HG03097 (cell line): ENCODE results near the gene GNAO1.

ENCODE experiments used
- ATAC-seq: cut with Tn5 transposase; IDR thresholded peaks from one replicate; pipeline ENCODE4 v1.9.1; 2021; ENCODE audit not compliant: unreplicated experiment, low FRiP score

The GNAO1 gene

DNA sequence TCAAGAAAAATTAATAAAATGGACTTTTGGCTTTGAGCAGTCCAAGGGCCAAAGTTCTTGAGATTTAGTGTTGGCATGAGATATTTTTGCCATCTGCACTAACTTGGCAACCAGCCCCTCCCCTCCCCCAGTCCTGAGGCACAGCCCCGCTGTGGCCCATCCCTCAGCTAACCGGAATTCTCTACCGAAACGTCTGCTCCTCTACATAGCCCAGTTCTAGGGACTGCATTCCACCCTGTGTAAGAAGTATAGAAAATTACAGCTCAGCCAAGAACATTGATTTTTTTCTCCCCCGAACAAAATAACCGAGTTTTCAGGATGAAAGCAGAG, 136.6 kb downstream of the GNAO1 start:
- ATAC-seq: no peak

DNA sequence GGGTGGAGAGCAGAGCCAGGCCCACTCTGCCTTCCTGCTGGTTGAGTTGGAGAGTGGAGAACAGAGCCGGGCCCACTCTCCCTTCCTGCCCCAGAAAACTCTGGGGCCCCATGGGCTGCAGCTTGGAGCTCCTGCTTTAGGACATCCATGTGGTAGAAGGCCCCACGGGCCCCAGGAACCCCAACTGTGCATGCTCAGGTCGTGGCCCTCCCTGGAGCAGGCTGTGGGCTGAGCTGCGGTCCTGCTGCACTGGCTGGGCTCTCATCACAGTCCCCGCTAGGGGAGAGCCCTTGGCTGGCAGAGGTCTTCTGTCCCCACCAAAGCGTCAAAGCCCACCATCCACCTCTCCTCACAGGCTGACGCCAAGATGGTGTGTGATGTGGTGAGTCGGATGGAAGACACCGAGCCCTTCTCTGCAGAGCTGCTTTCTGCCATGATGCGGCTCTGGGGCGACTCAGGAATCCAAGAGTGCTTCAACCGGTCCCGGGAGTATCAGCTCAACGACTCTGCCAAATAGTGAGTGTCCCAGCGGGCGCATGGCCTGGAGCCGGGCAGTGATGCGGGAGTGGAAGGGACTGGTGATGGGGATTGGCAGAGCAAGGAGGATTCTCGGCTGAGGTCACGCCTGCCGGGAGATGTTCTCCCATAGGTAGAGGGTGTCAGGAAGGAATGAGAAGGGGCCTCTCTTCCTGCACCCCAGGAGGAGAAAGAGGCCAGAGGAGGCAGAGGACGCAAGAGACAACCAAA, 137.2 kb downstream of the GNAO1 start:
- ATAC-seq: no peak

DNA sequence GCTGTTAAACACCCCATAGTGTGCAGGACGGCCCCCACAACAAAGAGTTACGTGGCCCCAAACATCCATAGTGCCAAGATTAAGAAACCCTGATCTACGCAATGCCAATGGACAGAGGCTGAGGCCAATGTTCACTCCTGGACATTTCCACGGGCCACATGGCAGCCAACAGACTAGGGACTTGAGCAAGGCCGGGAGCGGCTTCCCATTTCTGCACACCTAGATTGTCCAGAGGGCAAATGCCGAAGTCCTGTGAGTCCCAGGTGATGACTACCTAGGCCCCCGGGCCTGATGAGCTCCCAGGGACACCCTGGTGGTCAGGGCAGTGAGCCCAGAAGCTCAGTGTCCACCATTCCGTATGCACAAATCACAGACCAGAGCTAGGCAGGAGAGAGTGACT, 138.6 kb downstream of the GNAO1 start:
- ATAC-seq: no peak

DNA sequence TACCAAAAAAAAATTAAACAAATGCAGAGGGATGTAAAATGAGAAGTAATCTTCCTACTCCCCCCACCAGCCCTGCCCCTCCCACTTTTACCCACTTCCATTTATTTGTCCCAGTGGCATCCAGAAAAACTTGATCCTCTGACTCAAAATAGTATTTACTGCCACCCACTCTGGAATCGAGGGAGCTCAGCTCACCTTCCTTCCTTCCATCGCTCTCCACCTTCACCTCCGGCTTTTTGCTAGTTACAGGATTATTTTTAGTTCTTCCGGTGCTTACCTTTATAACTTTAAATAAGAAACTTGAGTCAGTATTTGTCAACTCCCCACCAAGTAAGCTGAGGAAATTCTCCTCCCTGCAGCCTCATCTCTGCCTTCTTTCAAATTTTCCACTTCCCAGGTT, 139.2 kb downstream of the GNAO1 start:
- no peak for ATAC-seq

DNA sequence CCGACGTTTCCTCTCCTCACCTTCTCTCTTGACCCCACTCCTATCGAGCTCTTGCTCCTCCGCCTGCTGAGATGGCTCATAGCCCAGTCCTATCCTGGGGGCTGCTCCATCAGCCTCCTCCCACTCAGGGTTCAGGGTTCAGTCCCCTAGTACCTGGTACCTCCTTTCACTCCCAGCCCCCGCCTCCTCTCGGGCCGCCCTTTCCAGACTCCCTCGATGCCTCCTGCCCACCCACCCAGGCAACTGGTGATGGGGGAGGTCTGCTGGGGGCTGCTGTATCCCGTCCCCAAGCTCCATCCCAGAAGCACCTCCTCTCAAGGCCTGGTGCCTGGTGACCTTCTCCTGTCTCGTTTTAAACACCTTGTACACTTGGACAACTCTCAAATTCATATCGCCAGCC, 140.1 kb downstream of the GNAO1 start:
- ATAC-seq: no peak

DNA sequence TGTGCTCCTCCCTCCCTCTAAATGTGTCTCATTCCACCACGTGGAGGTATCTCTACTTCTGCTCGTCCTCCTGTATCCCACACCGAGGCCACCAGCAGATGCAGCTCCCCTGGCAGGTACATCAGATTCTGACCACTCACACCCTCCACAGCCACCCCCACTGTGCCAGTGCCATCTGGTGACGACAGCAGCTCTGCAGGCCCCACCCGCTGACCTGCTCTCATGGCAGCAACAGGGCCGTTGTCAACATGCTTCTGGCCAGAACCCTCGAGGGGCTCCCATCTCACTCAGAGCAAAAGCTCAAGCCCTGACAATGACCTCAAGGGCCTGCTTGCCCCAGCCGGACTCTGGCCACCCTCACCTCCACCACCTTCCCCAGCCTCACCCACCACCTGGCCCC, 140.6 kb downstream of the GNAO1 start:
- no peak for ATAC-seq

DNA sequence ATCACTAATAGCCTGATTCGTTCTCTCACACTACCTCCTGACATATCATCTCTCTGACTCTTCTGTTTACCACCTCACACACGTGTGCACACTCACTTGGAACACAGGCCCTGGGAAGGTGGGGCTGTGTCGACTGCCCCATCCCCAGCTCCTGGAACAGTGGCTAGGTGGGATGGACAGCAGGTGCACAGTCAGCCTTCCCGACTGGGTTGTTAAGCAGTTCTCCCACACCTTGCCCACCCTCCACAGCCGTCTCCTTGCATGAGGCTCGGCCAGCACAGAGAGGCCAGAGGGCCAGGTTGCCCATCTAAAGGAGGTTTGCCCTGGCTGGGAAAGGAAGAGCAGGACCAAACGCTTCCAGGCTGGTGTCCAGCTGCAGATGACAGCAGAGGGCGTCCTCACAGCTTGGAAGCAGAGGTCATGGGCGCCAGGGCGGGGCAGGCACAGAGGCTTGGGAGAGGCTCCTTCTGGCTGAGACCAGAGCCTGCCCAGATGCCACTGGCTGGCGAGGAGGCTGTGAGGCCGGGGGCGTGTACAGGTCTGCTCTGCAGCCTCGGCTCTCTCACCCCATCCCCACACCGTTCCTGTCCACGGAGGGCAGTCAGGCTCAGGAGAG, 141.3 kb downstream of the GNAO1 start:
- ATAC-seq: no peak

DNA sequence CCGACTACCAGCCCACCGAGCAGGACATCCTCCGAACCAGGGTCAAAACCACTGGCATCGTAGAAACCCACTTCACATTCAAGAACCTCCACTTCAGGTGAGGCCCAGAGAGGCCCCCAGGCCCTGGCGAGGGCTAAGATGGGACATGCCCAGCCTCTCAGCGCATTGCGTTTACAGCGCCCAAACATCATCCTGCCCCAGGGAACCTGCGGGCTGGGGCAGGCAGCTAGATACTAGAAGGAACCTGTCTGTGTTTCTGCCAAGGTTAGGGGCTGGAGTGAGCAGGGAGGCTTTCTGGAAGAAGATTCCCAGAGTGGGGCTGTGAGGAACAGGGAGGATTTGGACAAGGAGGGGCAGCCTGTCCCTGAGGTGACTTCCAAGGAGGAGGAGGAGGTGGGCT, 143.5 kb downstream of the GNAO1 start:
- no peak for ATAC-seq

DNA sequence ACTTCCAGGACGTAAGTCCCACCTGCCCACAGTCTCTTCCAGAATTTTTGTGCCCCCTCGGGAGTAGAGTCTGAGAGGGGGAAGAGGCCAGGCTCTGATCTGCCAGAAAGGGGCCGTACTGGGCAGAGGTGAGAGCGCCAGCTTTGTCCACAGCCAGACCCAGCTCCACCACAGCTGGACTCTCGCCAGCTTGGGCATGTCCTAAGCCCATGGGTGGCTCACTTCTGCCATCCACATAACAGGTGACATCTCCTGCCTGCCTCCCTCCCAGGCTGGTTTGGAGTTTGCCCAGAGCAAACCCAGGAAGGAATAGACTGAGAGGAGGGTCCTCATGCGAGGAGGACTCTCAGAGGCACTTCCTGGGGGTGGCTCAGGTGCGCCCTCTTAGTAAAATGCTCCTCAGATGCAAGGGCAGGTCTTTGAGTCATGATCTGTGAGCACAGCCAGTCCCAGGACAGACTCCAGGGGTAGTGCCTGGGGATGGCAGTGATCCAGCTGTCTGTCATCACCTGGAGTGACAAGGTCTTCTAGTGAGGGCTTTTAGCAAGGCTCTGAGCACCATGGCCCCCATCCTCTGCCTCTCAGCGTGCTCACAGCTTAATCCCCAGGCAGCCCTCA, 144.9 kb downstream of the GNAO1 start:
- ATAC-seq: no peak

DNA sequence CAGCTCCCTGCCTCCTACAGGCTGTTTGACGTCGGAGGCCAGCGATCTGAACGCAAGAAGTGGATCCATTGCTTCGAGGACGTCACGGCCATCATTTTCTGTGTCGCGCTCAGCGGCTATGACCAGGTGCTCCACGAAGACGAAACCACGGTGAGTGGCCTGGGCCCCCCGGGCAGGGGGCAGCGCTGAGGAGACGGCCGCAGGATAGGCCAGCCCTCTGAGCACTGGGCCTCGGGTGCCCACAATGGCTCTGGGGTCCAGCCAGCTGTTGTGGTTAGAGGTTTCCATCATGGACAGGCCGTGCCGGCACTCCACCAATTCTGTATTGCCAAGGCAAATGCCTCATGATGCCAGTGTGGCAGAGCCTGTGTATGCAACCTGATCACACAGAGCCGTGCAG, 145.4 kb downstream of the GNAO1 start:
- ATAC-seq: no peak

DNA sequence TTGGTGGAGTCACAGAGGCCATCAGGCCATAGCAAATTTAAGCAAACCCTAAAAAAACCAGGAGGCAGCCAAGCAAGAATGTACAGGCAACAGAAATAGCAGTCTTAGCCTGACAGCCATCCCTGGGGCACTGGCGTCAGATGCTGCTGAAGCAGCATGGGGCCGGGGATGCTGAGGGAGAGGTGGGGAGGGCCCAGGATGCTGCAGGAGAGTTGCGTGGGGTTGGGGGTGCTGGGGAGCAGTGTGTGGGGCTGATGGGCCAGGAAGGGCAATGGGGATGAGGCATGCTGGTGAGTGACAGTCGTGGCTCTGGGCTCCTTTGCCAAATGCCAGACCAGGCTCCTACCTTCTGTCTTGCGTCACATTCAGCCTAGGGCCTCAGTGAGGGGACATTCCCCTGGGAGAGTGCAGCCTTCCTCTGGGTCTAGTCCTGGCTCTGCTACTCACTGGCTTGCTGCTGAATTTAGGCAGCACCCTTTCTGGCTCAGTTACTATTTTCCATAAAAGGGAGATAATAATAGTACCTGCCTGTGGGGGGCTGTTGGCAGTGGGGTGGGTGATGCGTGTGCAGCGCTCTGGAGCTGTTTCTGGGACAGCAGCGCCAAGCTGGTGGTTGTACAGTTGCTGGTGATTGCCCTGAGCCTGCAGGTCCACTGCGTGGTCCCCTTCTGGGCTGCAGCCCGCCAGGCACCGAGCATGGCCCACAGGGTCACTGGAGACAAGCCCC, 146.0 kb downstream of the GNAO1 start:
- no peak for ATAC-seq

DNA sequence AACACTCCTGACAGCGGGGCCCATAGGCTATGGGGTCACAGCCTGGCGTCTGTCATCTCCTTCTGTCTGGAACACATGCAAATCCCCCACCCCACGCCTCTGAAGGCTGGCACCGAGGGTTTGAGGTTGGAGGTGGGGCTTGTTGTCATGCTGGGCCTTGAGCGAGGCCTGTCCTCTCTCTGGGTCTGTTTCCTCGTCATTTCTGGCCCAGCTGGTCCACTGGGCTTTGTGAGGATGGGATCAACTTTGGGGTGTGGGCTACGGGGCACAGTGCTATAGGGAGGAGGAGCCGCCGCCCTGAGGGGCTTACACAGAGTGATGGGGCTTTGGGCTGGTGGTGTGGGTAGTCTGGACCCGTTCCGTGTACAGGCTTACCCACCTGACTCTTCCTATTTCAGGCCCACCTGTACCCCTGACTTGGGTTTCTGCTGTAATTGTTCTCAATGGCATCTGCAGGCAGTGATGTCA, 146.6 kb downstream of the GNAO1 start:
- no peak for ATAC-seq

DNA sequence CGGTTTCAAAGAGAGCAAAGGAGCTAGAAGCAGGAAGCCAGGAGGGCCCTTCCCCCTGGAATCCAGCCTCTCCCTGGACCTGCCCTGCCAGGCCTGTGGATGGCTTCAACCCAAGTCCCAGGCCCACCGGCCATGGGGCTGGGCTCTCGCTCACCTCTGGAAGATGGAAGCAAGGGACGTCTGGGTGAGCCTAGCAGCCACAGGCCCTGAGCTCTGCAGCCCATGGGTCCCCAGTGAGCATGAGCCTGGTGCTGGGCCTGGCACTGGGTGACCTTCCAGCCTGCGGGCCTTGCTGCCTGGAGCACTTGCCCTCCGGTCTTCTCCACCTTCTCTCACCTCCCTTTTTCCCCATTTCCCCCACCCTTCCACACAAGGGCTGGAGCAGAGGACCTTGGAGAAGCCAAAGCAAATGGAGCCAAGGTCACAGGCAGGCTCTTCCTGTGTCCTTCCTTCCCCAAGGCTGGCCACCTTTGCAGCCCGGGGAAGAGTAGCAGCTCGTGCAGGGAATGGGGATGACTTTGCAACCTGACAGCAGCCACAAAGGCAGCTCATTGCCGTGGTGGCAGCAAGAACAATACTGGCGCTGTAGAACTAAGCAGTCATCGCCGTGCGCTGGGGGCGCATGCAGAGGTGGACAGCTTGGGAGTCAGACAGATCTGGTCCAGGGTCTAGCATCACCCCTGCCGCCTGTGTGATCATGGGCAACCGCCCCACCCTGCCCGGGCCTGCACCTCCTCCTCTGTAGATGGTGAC, 147.5 kb downstream of the GNAO1 start:
- ATAC-seq: no peak

DNA sequence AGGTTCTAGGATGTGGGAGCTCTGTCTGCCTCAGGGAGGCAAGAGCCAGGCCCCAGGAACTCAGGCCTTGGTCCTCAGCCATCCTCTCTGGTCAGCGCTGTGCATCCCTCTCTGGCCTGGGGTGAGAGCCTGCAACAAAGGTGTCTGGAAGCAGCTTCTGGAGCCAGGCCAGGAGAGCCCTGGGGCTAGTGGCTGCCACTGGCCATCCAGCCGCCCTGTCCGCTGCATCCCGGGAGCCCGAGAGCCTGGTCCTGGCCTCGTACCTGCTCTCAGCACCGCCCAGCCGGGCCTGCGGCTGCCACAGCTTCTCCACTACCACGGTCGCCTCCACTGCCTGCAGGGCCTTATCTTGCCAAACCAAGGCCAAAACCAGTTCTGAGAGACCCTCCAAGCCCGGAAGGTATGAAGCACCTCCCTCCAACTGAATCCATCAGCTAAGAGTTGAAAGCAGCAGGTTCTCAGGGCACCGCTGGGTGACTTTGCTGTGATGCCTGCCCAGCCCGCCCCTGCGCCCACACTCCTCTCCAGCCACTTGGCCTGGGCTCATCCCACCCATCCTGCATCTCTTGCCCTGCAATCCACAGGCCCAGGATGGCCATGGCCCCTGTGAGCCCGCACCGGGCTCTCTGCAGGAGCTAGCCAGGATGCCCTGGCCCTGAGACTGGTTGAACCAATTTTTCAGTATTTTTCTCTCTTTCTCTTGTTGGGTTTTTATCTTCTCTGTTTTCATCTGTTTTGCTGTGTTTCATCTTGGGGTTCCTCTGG, 148.3 kb downstream of the GNAO1 start:
- ATAC-seq: no peak

DNA sequence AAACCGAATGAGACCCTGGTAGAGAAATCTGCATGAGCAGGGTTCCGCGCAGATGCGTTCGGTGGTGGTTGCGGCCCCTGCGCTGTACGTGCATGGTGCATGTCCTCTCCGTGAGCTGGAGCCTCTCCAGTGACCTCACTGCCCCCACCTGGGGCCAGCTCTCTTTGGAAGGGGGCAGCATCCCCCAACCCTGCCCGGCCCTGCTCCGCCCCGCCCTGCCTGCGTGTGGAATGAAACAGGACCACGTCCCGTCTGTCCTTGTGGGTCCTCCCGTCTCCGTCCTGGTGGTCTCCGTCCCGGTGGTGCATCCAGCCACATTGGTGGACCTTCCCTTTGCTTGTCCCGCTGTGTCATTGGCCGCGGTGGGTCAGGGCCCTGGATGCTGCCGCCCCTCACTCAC, 149.1 kb downstream of the GNAO1 start:
- ATAC-seq: no peak

DNA sequence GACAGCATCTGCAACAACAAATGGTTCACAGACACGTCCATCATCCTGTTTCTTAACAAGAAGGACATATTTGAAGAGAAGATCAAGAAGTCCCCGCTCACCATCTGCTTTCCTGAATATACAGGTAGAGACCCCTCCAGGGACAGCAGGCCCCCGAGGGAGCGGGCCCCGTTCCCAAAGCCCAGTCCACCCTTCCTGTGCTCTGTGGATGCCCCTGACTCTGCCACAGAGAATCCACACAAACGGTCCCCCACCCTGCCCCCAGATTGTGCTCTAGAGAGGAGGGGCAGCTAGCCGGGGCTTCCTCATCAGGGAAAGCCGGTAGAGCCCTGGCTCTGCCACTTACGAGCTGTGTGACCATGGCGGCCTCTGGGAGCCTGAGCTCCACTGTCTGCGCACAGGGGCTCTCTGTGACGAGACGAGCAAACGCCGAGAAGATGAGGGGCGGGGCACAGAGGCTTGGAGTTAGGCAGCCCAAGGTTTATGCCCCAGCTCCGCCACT, 149.6 kb downstream of the GNAO1 start:
- no peak for ATAC-seq

DNA sequence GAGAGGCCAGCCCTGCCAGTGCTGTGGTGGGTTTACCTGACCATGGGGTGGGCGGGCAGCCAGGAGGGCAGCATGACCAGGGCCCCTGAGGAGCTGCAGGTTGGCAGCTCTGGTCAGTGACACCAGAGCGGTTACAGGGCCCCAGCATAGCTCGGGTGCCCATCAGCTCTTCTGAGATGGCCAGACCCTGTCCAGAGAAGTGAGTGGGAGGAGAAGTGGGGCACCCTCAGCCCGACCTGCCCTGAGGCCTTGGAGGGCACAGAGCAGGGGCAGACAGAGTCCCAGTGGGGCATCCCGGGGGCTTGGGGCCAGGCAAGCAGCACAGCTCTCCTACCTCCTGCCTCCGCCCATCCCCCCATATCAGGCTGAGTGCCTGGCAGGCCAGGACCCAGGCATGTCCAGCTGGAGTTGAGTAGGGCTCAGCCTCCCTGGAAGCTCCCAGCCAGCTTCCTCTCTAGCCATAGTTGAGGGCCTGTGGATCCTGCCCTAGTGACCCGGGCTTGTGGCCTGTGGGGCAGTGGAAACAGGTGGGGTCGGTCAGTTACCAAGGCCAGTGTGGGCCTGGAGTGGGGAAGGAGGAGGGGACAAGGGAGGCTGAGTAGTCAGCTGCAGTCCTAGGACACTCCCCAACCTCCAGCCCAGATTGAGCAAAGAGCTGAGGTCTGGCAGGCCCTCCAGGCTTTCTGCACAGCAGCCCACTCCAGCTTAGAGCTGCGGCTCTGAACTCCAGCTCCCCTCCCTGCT, 150.5 kb downstream of the GNAO1 start:
- no peak for ATAC-seq

DNA sequence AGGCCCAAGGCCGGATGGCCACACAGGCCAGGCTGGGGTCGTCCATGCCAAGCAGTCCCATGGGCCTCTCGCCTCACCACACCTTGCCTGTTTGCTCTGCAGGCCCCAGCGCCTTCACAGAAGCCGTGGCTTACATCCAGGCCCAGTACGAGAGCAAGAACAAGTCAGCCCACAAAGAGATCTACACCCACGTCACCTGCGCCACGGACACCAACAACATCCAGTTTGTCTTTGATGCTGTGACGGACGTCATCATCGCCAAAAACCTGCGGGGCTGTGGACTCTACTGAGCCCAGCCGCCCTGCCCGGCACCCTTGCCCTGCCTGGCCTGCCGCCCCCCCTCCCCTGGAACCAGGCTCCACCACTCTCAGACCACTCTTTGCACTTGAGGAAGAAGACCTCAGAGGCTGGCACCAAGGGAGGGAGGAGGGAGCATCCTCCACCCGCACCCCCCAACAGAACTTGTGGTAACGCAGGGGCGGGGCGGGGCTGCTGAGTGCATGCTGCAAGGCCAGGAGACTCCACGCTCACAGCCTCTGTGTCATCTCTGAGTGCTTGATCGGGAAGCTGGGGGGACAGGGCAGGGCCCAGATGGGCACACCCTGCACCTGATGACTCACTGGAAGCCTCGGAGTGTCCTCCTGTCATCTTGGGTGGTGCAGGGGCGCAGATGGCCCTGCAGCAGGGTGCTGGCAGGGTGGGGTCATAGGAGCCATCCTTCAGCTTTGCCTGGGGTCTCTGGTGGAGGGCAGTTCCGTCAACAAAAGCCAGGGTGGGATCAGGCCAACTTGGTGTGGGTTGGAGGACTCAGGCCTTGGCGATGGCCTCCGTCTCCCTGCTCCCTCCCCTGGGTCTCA, 152.6 kb downstream of the GNAO1 start:
- ATAC-seq: no peak
